Hypothalamus (tissue), 51 donors: ENCODE data around the gene MUTYH.
"Not testable (repeated sequence)": the region's sequence is repeated elsewhere in the genome, so short reads cannot be mapped to it uniquely, and the experiment has no call there.

Source experiments
- DNase-seq, 51 donors: peaks; one replicate each; lab custom pipeline; 2025; lab: John Stamatoyannopoulos, UW

MUTYH gene

GRCh38 chr1:45284858-45285257, 55.4 kb downstream of the MUTYH start:
- DNase-seq = not testable (repeated sequence)

- DNase-seq = no peak
Measured at GRCh38 chr1:45282351-45282750, 57.9 kb downstream of the MUTYH start.
